NCI-H146 (cell line): ENCODE results near the gene SPTSSA.
A peak's percentile ranks its signal among the peaks of the same experiment; 100 is the strongest.
"Not testable (repeated sequence)": the region's sequence is repeated elsewhere in the genome, so short reads cannot be mapped to it uniquely, and the experiment has no call there.

ENCODE experiments used
- DNase-seq: peaks from one replicate; lab custom pipeline; 2025; lab: John Stamatoyannopoulos, UW

Gene SPTSSA

DNA sequence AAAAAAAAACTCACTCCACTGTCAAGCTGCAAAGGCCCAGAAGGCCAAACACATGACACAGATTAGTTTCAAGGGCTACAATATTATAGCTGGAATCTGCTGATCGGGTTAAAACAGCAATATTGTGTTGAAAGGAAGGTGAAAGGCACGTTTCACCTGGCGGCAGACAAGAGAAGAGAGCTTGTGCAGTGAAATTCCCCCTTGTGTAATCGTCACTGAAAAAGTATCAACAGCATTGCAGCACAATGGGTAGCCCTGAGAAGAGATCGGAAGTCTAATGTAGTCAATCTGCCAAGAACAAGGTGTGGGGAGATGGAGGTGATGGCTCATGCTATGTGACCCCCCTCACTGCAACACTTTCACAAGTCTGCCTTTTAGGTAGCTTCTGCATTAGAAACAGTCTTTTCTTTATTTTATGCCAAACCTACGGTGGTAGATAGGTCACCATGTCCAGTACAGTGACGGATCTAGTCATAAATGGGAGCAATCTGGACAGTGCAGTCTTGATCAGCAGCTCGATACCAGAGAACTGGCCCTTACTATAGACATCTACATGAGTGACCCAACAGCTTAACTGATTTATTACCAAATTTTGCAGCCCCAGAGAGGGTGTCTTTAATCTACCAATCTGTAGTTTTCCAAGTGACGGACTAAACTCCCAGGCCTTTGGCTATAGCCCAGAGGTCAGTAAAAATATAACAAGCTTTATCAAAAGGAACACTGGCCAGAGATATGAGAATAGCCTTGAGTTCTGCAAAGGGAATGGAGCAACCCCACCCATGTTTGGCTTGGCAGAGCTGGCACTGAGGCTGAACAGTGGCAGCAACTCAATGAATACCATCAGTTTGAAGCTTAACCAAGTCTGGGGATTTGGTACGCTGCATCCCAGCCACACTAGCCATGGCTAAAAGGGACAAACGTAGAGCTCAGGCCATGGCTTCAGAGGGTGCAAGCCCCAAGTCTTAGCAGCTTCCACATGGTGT, 35.4 kb downstream of the SPTSSA start:
- no peak for DNase-seq

- DNase-seq = no peak
Measured at GRCh38 chr14:34425095-34425851, 36.8 kb downstream of the SPTSSA start.

GRCh38 chr14:34424488-34424887, 37.6 kb downstream of the SPTSSA start:
- DNase-seq = peak; percentile 53

- DNase-seq = peak; percentile 79
Measured at GRCh38 chr14:34423445-34423844, 38.6 kb downstream of the SPTSSA start.

- DNase-seq = no peak
Measured at GRCh38 chr14:34420547-34421150, 41.4 kb downstream of the SPTSSA start.

DNA sequence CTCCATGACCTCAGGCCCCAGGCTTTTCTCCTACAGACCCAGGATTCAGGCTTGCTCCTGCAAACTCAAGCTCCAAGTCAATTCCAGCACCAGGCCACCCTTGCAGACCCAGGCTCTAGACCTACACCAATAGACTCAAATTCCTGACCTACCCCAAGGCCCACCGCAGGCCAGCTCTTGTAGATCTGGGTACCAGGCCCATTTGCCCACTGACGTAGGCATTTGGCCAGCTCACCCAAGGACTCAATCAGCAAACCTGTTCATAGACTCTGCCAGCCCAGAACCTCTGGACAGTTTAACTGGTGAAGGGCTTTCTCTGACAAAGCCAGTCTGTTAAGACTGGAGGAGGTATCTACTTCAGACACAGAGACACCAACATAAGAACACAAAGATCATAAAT, 52.3 kb downstream of the SPTSSA start:
- DNase-seq = no peak

DNA sequence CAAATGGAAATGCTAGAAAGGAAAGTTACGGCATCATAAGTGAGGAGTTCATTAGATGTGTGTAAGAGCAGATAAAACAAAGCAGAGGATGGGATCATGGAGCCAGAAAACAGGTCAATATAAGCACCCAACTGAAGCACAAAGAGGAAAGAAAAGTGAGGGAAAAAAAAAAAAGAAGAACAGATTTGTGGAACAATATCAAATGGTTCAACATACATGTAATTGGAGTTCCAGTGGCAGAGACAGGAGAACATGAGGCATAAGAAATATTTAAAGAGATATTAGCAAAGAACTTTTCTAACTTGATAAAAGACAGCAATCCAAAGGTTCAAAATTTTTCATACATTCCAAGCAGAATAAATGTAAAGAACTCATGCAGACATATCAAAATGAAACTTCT, 54.1 kb downstream of the SPTSSA start:
- DNase-seq = no peak

- DNase-seq = no peak
Measured at GRCh38 chr14:34404416-34404815, 57.6 kb downstream of the SPTSSA start.

- no peak for DNase-seq
Measured at GRCh38 chr14:34403646-34404045, 58.4 kb downstream of the SPTSSA start.

- DNase-seq = no peak
Measured at GRCh38 chr14:34398024-34398423, 64.0 kb downstream of the SPTSSA start.

GRCh38 chr14:34387974-34388516, 74.0 kb downstream of the SPTSSA start:
- no peak for DNase-seq

GRCh38 chr14:34386865-34387485, 75.1 kb downstream of the SPTSSA start:
- no peak for DNase-seq

DNA sequence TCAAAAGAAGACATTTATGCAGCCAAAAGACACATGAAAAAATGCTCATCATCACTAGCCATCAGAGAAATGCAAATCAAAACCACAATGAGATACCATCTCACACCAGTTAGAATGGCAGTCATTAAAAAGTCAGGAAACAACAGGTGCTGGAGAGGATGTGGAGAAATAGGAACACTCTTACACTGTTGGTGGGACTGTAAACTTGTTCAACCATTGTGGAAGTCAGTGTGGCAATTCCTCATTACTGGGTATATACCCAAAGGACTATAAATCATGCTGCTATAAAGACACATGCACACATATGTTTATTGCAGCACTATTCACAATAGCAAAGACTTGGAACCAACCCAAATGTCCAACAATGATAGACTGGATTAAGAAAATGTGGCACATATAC, 76.2 kb downstream of the SPTSSA start:
- not testable (repeated sequence) for DNase-seq

- DNase-seq = no peak
Measured at GRCh38 chr14:34383839-34384238, 78.2 kb downstream of the SPTSSA start.
